GM18507 (cell line): ENCODE measurements around the gene VN1R4.
"Not testable (repeated sequence)": the region's sequence is repeated elsewhere in the genome, so short reads cannot be mapped to it uniquely, and the experiment has no call there.

Source experiments
- DNase-seq: peaks from one replicate; pipeline ENCODE4 v3.0.0; 2011; ENCODE audit warnings: low read depth; ENCODE audit not compliant: insufficient read length; ENCODE audit errors: extremely low spot score
- FAIRE-seq: peaks from 2 replicates; lab custom pipeline; 2011; peaks lifted over from hg19 to GRCh38; lab: Jason Lieb, UNC

Gene VN1R4, protein sequence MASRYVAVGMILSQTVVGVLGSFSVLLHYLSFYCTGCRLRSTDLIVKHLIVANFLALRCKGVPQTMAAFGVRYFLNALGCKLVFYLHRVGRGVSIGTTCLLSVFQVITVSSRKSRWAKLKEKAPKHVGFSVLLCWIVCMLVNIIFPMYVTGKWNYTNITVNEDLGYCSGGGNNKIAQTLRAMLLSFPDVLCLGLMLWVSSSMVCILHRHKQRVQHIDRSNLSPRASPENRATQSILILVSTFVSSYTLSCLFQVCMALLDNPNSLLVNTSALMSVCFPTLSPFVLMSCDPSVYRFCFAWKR

DNA sequence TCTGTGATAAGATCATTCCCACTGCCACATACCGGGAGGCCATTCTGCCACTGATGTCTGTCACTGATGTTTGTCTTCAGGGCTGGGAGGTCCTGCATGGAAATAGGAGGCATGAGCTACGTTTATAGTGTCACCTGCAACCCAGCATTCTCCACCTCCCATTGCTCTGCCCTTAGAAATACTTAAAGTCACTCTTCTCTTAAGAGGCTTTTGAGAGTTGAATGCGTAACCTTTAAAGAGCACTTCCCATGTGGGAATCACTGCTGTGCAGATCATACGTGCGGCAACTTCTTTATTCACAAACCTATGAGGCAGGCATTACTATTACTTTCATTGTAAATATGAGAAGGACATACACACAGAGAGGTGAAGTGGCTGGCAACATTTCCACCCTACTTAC is at the start of gene VN1R4:
Gene VN1R4, minus strand, starts transcription at position 101 of the 400 bp plus-strand sequence. Its CDS starts 58 bp downstream, at position 43.
- FAIRE-seq, DNase-seq: not testable (repeated sequence)

DNA sequence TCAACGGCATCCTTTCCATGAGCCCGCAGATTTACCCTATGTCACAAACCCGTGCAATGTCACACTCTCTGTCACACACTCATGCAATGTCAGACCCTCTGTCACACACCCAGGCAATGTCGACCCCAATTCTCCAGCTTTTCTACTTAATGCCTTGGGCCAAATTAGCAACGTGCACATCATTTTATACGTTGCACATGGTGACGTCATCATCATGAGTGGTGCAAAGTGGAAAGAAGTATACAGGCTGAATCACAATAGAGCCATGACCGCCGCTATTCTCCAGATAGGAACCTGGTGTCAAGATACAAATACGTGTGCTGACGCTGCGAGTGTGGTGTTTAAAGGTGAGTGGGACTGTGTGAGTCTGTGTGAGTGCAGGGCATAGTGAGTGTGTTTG is 44.4 kb upstream of the VN1R4 start:
- no peak for DNase-seq
- FAIRE-seq, result no peak

DNA sequence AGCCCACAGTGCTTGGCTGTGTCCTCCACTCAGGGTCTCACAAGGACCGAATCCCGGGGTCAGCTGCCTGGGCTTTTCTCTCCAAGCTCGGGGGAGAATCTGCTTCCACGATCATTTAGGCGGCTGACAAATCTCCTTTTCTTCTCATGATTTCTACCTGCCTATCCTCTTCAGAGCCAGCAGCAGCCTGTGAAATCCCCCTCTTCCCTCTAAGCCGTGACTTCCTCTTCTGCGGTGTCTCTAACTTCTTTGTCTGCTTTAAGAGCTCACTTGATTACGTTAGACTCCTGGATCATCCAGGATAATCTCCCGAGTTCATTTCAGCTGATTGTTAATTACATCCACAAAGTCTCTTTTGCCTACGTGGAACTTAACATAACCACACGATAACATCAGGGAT is 43.5 kb upstream of the VN1R4 start:
- FAIRE-seq (no peak), DNase-seq (no peak)

DNA sequence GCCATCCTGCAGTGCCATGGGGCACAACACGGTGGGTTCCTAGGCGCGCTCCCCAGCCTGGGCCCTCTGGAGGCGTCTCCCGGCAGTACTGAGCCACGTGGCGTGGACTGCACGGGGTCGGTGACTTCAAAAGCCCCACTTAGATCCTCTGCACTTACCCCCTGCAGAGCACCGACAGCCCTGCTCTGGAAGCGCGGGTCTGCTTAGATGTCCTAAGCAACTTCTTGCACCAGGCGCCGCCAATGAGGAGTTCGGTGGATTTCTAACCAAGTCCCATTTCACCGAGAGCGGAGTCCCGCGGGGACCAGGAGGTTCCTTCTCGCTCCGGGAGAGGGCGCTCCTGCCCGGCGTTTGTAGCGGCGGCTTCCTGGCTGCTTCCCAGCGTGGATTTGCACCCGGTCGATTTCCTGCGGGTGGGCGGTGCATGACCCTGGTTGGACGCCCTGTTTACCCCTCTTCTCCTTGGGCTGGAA is 40.9 kb upstream of the VN1R4 start:
- no peak for DNase-seq
- no peak for FAIRE-seq

DNA sequence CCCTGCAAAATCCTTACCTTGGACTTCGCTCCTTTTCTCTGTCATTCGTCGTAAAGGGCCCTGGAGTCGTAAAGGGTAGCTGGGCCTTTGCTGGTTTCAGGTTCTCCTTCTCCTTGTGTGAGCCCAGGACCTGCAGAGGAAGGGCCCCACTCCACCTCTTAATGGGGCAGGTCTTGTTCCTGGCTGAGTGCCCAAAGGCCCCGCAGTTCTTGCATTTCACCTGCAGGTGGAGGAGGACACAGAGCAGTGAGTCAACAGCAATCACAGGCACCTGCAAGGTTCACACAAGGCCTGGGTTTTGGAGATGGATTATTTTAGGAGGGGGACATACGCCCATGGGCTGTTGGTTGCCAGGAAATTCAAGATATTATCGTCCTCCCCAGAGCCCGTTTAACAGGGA is 33.8 kb upstream of the VN1R4 start:
- not testable (repeated sequence) for DNase-seq, FAIRE-seq

DNA sequence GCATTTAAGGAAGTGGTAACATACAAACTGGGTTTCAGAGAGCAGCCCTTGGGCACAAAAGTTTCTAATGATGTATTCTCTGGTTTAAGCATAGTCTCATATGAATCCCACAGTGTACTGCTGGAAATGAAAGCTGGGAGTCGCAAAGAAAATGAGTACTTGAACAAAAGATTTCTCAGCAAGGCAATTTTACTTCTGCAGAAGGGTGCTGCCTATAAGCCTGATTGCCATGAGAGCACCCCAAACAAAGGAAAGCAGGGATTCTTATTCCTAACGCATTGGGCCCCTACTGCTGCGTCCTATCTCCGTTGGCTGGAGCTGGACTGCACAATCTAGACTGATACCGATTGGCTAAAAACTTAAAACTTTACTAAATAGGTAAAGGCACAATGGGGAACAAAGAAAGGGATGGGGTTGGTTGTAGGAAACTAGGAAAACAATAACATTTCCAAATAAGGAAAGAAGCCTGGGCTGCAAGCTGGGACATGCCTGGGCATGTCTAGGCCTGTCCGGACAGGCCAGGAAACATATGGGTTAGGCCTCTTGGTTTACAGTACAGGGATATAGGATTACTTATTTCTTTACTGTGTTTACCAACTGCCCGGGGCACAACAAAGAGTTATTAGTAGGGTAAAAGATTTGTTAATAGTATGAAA is 27.4 kb upstream of the VN1R4 start:
- DNase-seq (no peak), FAIRE-seq (no peak)

DNA sequence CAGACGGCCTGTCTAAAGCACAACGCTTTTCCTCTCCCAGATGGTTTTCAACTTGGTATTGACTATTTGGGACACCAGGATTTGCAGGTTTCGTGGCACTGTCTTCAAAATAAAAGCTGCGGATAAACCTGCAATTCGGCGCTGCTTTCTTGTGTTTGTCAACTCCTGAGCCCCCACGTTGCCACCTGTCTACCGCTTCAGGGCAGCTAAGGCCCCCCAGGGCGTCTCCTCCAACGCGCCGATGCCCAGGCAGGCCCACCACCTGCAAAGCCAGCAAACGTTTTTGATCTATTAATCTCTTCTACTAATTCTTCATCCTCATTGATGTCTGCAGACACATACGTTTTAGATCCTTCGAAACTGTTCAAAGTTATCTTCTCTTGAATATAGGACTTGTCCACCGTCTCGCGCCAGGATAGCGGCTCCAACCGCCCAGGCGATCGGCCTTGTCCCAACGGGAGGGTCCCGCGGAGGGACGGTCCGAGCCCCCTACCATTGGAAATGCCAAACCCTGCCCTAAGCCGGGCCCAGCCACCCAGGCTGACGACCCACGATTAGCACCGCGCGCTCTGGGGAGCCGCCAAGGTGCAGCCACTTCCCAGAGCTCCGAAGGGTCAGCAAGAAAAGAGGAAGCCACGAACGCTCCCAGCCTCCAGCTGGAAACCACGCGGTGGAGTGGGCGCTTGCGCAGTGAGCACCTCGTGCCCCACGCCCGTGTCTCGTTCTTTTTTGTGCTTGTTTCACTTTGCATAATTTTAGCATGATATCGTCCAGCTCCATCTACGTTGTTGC is 23.4 kb upstream of the VN1R4 start:
- FAIRE-seq (no peak), DNase-seq (no peak)

DNA sequence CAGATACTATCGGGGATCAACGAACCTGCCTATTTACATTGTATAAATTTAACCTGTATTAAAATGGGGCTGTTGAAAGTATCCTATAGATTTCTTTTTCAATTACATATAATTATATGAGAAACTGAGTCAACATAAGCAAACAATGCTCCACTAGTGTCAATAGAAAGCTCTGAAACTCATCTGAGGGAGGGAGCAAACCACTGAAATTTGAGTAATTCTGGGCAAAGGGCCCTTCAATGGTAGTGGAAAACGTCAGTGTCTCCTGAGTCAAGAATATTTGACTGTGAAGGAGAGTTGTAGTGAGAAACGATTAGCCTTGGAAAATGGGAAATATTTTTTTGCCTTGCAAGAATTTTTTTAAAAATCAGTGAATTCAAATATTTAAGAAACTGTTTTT is 17.6 kb upstream of the VN1R4 start:
- FAIRE-seq (no peak), DNase-seq (no peak)

DNA sequence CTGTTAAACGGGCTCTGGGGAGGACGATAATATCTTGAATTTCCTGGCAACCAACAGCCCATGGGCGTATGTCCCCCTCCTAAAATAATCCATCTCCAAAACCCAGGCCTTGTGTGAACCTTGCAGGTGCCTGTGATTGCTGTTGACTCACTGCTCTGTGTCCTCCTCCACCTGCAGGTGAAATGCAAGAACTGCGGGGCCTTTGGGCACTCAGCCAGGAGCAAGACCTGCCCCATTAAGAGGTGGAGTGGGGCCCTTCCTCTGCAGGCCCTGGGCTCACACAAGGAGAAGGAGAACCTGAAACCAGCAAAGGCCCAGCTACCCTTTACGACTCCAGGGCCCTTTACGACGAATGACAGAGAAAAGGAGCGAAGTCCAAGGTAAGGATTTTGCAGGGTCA is 14.4 kb upstream of the VN1R4 start:
- not testable (repeated sequence) for DNase-seq, FAIRE-seq

DNA sequence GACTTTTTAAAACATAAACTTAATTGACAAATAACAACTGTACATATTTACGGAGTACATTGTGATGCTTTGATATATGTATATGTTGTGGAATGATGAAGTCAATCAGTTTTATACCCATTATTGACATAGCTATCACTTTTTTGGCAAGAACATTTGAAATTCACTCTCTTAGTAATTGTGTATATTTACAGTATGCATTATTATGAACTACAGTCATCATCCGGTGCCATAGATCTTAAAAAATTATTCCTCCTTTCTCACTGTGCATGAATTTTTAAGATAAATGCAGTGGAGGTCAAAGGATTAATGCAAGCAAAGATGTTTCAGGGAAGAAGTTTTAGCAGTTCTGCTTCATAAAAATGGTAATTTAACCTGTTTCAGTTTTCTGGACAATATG is 8.0 kb upstream of the VN1R4 start:
- FAIRE-seq (no peak), DNase-seq (no peak)

DNA sequence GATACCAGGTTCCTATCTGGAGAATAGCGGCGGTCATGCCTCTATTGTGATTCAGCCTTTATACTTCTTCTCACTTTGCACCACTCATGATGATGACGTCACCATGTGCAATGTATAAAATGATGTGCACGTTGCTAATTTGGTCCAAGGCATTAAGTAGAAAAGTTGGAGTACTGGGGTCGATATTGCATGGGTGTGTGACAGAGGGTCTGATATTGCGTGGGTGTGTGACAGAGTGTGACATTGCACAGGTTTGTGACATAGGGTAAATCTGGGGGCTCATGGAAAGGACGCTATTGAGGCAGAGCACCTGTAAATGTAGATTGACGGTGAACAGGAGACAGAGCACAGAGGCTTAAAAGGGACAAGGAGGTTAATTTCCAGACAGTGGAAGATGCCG is 4.5 kb upstream of the VN1R4 start:
- DNase-seq, result no peak
- no peak for FAIRE-seq

DNA sequence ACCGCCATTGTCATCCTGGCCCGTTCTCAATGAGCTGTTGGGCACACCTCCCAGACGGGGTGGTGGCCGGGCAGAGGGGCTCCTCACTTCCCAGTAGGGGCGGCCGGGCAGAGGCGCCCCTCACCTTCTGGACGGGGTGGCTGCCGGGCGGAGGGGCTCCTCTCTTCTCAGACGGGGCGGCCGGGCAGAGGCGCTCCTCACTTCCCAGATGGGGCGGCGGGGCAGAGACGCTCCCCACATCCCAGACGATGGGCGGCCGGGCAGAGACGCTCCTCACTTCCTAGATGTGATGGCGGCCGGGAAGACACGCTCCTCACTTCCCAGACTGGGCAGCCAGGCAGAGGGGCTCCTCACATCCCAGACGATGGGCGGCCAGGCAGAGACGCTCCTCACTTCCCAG is 2.3 kb upstream of the VN1R4 start:
- not testable (repeated sequence) for FAIRE-seq

DNA sequence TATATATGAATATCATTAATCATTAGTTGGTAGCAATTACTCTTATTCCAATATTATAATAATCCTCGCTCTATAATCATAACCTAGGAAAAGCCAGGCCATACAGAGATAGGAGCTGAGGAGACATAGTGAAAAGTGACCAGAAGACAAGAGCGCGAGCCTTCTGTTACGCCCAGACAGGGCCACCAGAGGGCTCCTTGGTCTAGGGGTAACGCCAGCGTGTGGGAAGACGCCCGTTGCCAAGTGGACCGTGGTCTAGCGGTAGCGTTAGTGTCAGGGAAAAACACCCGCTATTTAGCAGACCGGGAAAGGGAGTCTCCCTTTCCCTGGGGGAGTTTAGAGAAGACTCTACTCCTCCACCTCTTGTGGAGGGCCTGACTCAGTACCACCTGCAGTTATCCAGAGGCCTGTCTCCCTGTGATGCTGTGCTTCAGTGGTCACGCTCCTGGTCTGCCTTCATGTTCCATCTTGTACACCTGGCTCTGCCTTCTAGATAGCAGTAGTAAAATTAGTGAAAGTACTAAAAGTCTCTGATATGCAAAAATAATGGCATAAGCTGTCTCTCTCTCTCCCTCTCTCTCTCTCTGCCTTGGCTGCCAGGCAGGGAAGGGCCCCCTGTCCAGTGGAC is 9.7 kb downstream of the VN1R4 start, which contains the start of gene VN1R2:
Gene VN1R2, plus strand, starts transcription at position 578 of the 628 bp plus-strand sequence. CDS start 84 bp downstream, outside the sequence.
- not testable (repeated sequence) for FAIRE-seq, DNase-seq

More for the DNA sequence above, 2.3 kb upstream of the VN1R4 start:
- DNase-seq, result not testable (repeated sequence)

DNA sequence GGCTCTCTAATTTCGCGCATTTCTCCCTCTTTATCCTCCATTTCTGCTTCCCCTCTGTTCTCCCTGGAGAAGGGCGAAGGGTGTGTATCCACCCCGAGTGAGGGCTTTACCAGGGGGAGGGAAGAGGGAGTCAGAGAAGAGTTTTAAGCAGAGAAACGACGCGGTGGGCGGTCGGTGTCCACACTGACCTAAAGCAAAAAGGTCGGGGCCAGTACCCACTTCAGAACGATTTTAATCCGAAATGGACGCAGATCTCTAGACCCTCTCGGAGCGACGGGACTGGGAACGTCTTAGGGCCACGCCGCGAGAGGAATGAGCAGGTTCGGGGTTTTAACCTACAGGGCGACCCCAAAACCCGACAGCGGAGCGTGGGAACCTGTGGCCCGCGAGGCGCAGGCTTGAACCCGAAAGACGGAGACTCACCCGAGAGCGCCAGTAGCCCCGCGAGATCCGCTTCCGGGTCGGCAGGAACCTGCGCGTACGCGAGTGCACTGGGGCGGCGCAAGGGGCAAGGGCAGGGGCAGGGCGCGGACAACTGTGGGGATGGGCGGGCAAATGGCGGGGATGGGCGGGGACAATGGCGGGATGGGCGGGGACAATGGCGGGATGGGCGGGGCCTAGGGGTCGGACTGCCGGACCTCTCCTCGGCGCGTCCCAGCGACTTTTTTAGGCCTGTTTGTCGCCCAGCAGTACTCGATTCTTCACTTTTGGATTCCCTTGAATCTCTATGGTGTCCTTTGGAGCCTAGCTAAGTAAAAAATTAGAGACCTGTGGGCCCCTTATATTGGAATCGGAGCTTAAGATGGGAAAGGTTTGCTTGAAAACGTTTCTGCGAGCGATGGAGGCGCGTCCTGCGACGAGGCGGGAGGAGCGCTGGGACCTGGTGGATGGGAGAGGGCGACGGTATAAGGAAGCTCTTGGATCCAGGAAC is 12.8 kb downstream of the VN1R4 start, which contains the start of gene ZNF677:
Gene ZNF677, minus strand, starts transcription at position 463 of the 931 bp plus-strand sequence. CDS start 3,323 bp downstream, outside the sequence.
- DNase-seq (no peak), FAIRE-seq (no peak)

DNA sequence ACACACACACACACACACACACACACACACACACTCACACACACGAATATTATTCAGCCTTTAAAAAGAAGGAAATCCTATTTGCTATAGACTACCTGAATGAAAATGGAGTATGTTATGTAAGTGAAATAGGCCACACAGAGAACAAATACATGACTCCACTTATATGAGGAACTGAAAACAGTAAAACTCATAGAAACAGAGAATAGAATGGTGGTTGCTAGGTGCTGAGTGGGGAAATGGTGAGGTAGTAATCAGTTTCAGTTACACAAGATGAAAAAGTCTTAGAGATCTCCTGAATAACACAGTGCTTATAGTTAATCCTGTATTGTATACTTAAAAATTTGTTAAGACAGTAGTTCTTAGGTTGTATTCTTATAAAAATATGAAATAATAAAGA is 21.0 kb downstream of the VN1R4 start:
- FAIRE-seq (no peak), DNase-seq (no peak)

DNA sequence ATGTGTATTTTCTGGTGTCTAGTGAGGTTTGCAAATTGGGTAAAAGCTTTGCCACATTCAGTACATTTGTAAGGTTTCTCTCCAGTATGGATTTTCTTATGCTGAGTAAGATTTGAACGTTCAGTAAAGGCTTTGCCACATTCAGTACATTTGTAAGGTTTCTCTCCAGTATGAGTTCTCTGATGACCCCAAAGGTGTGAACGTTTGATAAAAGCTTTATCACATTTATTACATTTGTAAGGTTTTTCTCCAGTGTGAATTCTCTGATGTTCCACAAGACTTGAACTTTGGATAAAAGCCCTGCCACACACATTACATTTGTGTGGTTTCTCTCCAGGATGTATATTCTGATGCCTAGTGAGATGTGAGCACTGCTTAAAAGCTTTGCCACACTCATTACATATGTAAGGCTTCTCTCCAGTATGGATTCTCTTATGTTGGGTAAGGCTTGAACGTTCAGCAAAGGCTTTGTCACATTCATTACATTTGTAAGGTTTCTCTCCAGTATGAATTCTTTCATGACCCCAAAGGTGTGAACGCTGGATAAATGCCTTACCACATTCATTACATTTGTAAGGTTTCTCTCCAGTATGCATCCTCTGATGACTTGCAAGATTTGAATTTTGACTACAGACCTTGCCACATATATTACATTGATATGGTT is 30.3 kb downstream of the VN1R4 start:
- no peak for DNase-seq

DNA sequence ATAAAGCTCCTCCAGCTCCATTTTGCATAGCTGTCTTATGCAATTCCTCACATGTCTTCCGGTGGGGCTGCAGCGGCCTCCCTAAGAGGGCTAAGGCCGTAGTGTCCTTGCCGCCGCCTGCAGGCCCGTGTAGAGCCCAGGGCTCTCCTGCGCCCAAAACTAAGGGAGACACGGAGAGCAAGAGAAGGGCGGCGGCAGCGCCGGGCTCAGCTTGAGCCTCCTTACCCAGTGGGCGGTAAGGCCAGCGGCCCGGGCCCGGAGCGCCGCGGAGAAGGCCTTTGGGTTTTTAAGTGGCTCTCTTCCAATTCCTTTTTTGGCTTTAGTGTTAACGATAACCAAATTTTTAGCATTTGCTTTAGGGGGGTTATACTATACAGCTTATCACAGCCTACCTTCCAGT is 42.9 kb downstream of the VN1R4 start:
- no peak for DNase-seq
- no peak for FAIRE-seq

More for the DNA sequence above, 30.3 kb downstream of the VN1R4 start:
- FAIRE-seq, result no peak

DNA sequence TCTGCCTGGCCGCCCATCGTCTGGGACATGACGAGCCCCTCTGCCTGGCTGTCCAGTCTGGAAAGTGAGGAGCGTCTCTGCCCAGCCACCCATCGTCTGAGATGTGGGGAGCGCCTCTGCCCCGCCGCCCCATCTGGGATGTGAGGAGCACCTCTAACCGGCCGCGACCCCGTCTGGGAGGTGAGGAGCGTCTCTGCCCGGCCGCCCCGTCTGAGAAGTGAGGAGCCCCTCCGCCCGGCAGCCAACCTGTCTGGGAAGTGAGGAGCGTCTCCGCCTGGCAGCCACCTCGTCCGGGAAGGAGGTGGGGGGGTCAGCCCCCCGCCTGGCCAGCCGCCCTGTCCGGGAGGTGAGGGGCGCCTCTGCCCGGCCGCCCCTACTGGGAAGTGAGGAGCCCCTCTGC is 44.8 kb downstream of the VN1R4 start:
- FAIRE-seq, DNase-seq: not testable (repeated sequence)
